Karpas-422 (cell line): Measurements from ENCODE around the gene UGT3A1. TPM values are rescaled to one million over a fixed set of nuclear protein-coding genes. Genes with fewer than 3 reads are reported as not detected.

Source experiments
- DNase-seq: peaks from one replicate; pipeline ENCODE4 v3.0.0-alpha.2; 2015
- H2AFZ ChIP-seq: fragments of 200-600 bp; sonication (generic); 2 replicates; pipeline ENCODE4 v1.6.1; 2014; ENCODE audit warnings: antibody characterized with exemption, low read length, mixed read lengths
- H3K27ac ChIP-seq: fragments of 200-600 bp; sonication (generic); 2 replicates; pipeline ENCODE4 v1.5.1; 2014; ENCODE audit warnings: mild to moderate bottlenecking, low read length, moderate library complexity
- H3K27me3 ChIP-seq: fragments of 200-600 bp; sonication (generic); 2 replicates; pipeline ENCODE4 v1.6.1; 2014; ENCODE audit warnings: low read length, mixed read lengths
- H3K36me3 ChIP-seq: fragments of 200-600 bp; sonication (generic); 2 replicates; pipeline ENCODE4 v1.6.1; 2014; ENCODE audit warnings: low read length, mixed read lengths; ENCODE audit not compliant: insufficient read depth
- H3K4me1 ChIP-seq: fragments of 200-600 bp; sonication (generic); 2 replicates; pipeline ENCODE4 v1.6.1; 2014; ENCODE audit warnings: mild to moderate bottlenecking, low read length, mixed read lengths
- H3K4me2 ChIP-seq: fragments of 200-600 bp; sonication (generic); 2 replicates; pipeline ENCODE4 v1.6.1; 2014; ENCODE audit warnings: low read length, low read depth, mild to moderate bottlenecking; ENCODE audit not compliant: poor library complexity, severe bottlenecking
- H3K4me3 ChIP-seq: fragments of 200-600 bp; sonication (generic); 2 replicates; pipeline ENCODE4 v1.5.1; 2014; ENCODE audit warnings: mild to moderate bottlenecking, antibody characterized with exemption, low read length, mixed read lengths
- H3K79me2 ChIP-seq: fragments of 200-600 bp; sonication (generic); 2 replicates; pipeline ENCODE4 v1.6.1; 2014; ENCODE audit warnings: mild to moderate bottlenecking, low read length, mixed read lengths
- H3K9ac ChIP-seq: fragments of 200-600 bp; sonication (generic); 2 replicates; pipeline ENCODE4 v1.6.0; 2014; ENCODE audit warnings: low read length
- H3K9me2 ChIP-seq: fragments of 200-600 bp; sonication (generic), shearing (Covaris generic); replicated peaks from 2 replicates; pipeline ENCODE4 v1.6.0; 2014; ENCODE audit warnings: mild to moderate bottlenecking, low read length, moderate library complexity; ENCODE audit not compliant: insufficient read depth
- H3K9me3 ChIP-seq: fragments of 300-700, 200-600 bp; sonication (generic); 2 replicates; pipeline ENCODE4 v1.6.1; 2014; ENCODE audit warnings: low read length, mixed read lengths
- H4K20me1 ChIP-seq: fragments of 200-600 bp; sonication (generic); 2 replicates; pipeline ENCODE4 v1.6.1; 2014; ENCODE audit warnings: mild to moderate bottlenecking, antibody characterized with exemption, low read length, low read depth; ENCODE audit not compliant: insufficient read depth
- total RNA-seq: library from RNA; depleted of rRNA; stranded (reverse); fragments of >200 nt; shearing (Covaris generic); gene quantifications from 2 replicates; pipeline ENCODE4 v1.2.3, GENCODE V29; 2014; ENCODE audit warnings: low replicate concordance

Gene UGT3A1
- total RNA-seq, 1 experiment from 2014 or later = not detected

DNA sequence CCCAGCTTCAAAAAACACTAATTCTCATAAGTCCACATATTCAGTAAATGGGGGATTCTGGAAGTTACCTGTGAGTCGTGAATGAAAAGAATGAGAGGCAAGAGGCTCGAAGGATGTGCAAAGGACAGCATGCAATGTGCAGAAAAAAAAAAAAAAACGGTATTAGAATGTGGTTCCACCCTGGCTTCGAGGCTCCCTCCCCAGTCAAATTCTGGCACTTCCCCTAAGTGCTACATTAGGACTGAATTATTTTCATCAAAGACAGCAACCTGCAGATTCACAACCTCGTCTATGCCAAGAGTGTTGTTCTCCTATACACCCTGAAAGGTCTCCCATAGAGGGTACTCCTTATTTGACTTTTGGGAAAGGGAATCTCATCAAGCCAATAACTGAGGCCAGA, 69.3 kb downstream of the UGT3A1 start:
- no peaks in the 10 kb centered on the region for H3K4me1 ChIP-seq
- H3K36me3 ChIP-seq = no peaks in the 10 kb centered on the region
- no peak overlapping the region for H3K9ac ChIP-seq
- no peak overlapping the region for H3K4me2 ChIP-seq
- no peak for DNase-seq
- H3K9me3 ChIP-seq = no peaks in the 10 kb centered on the region
- H3K9me2 ChIP-seq = no peaks in the 10 kb centered on the region
- no peaks in the 10 kb centered on the region for H3K27me3 ChIP-seq
- H3K4me3 ChIP-seq = no peak overlapping the region
- no peak overlapping the region for H2AFZ ChIP-seq
- no peak overlapping the region for H3K27ac ChIP-seq
- no peaks in the 10 kb centered on the region for H4K20me1 ChIP-seq
- no peaks in the 10 kb centered on the region for H3K79me2 ChIP-seq

GRCh38 chr5:35920890-35921289, 70.3 kb downstream of the UGT3A1 start:
- H3K27me3 ChIP-seq = no peaks in the 10 kb centered on the region
- no peaks in the 10 kb centered on the region for H3K79me2 ChIP-seq
- no peaks in the 10 kb centered on the region for H3K9me2 ChIP-seq
- no peak overlapping the region for H3K27ac ChIP-seq
- H3K4me3 ChIP-seq = no peak overlapping the region
- no peak overlapping the region for H3K4me2 ChIP-seq
- DNase-seq = no peak
- no peaks in the 10 kb centered on the region for H3K4me1 ChIP-seq
- no peak overlapping the region for H2AFZ ChIP-seq
- no peaks in the 10 kb centered on the region for H4K20me1 ChIP-seq
- no peaks in the 10 kb centered on the region for H3K9me3 ChIP-seq
- H3K9ac ChIP-seq = no peak overlapping the region
- H3K36me3 ChIP-seq = no peaks in the 10 kb centered on the region

DNA sequence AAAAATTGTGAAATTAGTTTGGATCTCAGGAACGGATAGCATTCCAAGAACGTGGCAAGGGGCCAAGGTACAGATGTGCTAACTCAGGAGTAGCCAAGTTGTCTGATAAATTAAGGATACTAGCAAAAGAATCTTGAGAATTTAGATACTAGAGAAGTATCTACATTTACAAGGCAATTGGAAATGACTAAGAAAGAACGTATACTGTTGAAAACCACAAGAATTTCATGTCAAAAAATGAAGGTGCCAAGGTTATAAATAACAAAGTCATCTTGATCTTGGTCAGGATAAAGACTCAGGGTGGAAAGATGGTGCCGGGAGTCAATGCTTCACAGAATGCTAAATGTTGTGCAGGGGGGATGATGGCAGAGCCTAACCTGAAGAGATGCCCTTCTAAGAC, 72.0 kb downstream of the UGT3A1 start:
- Histone ChIP-seq H2AFZ (no peak overlapping the region), H4K20me1 (no peaks in the 10 kb centered on the region), H3K9ac (no peak overlapping the region), H3K9me2 (no peaks in the 10 kb centered on the region), H3K27ac (no peak overlapping the region), H3K4me1 (no peaks in the 10 kb centered on the region), H3K4me2 (no peak overlapping the region), H3K9me3 (no peaks in the 10 kb centered on the region), H3K4me3 (no peak overlapping the region), H3K36me3 (no peaks in the 10 kb centered on the region), H3K79me2 (no peaks in the 10 kb centered on the region), H3K27me3 (no peaks in the 10 kb centered on the region)
- DNase-seq = no peak

GRCh38 chr5:35908814-35909213, 82.4 kb downstream of the UGT3A1 start:
- Histone ChIP-seq H3K9me2 (no peaks in the 10 kb centered on the region), H3K27ac (no peak overlapping the region), H2AFZ (no peak overlapping the region), H3K4me1 (no peaks in the 10 kb centered on the region), H4K20me1 (no peaks in the 10 kb centered on the region), H3K27me3 (no peaks in the 10 kb centered on the region), H3K4me2 (no peak overlapping the region), H3K79me2 (no peaks in the 10 kb centered on the region), H3K9me3 (no peaks in the 10 kb centered on the region), H3K36me3 (no peaks in the 10 kb centered on the region), H3K9ac (no peak overlapping the region), H3K4me3 (no peak overlapping the region)
- no peak for DNase-seq

DNA sequence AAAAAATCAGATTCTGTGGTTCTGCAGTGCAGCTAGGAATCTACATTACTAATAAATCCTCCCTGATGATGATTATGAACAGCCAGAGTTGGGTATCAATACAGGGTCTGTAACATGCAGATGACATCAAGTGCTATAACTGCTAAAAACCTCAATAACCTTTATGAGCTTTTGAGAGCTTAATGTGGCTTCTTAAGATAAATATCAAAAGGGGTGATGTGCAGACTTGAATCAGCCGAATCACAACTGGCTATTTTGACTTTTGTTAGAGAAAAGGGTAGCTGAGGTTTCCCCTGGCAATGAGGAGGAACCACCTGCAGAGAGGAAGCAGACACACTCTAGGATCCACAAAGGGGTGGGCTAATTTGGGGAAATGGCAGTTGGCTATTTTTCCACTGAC, 83.0 kb downstream of the UGT3A1 start:
- no peak overlapping the region for H3K4me3 ChIP-seq
- no peak for DNase-seq
- no peaks in the 10 kb centered on the region for H3K79me2 ChIP-seq
- no peak overlapping the region for H2AFZ ChIP-seq
- H3K9ac ChIP-seq = no peak overlapping the region
- no peaks in the 10 kb centered on the region for H3K4me1 ChIP-seq
- no peaks in the 10 kb centered on the region for H3K27me3 ChIP-seq
- no peaks in the 10 kb centered on the region for H3K9me3 ChIP-seq
- no peak overlapping the region for H3K27ac ChIP-seq
- H4K20me1 ChIP-seq = no peaks in the 10 kb centered on the region
- no peaks in the 10 kb centered on the region for H3K36me3 ChIP-seq
- H3K9me2 ChIP-seq = no peaks in the 10 kb centered on the region
- no peak overlapping the region for H3K4me2 ChIP-seq

DNA sequence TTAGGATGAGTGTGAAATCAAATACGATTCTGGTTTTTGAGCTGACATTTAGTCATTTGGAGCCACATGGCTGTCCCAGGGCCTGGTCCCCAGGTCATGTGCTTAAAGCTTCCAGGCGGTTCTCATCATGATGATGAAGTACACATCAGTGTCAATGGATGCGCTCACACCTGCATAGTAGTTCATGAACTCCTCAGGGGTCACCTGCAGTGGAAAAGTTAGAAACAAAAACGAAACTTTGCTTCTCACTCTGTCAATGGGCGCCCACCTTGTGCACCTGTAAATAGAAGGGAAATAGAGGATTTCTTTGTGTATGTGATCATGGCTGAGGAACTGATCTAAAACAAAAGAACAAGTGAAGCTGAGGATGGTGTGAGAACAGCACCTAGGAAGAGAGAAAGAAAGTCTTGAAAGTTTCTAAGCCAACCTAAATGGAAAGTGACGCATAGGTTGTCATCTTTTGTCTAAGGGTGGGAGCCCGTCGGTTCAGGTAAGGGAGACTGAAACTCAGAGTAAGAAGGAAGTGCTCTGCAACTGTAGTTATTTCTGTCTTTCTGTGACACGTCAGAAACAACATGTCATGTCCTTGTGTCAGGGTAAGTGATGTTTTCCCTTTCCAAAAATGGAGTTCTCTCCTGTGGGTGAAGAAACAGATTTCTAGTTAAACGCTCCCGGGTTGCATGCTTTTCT, 86.6 kb downstream of the UGT3A1 start:
- Histone ChIP-seq H2AFZ (no peak overlapping the region), H3K4me1 (no peaks in the 10 kb centered on the region), H3K27ac (no peak overlapping the region)

GRCh38 chr5:35903631-35904203, 87.5 kb downstream of the UGT3A1 start:
- Histone ChIP-seq H3K9ac (no peak overlapping the region), H4K20me1 (no peaks in the 10 kb centered on the region), H3K9me3 (no peaks in the 10 kb centered on the region), H2AFZ (no peak overlapping the region), H3K27ac (no peak overlapping the region), H3K4me3 (no peak overlapping the region), H3K27me3 (no peaks in the 10 kb centered on the region), H3K36me3 (no peaks in the 10 kb centered on the region), H3K4me2 (no peak overlapping the region), H3K4me1 (no peaks in the 10 kb centered on the region), H3K9me2 (no peaks in the 10 kb centered on the region), H3K79me2 (no peaks in the 10 kb centered on the region)
- no peak for DNase-seq

More for the DNA sequence above, 86.6 kb downstream of the UGT3A1 start:
- no peaks in the 10 kb centered on the region for H3K27me3 ChIP-seq
- H3K36me3 ChIP-seq = no peaks in the 10 kb centered on the region
- H3K4me3 ChIP-seq = no peak overlapping the region
- H3K9ac ChIP-seq = no peak overlapping the region
- H3K4me2 ChIP-seq = no peak overlapping the region
- no peak for DNase-seq
- no peaks in the 10 kb centered on the region for H3K9me3 ChIP-seq
- H4K20me1 ChIP-seq = no peaks in the 10 kb centered on the region
- no peaks in the 10 kb centered on the region for H3K9me2 ChIP-seq
- no peaks in the 10 kb centered on the region for H3K79me2 ChIP-seq

- H3K79me2 ChIP-seq = no peaks in the 10 kb centered on the region
- H3K4me1 ChIP-seq = no peaks in the 10 kb centered on the region
- H3K4me2 ChIP-seq = no peak overlapping the region
- no peaks in the 10 kb centered on the region for H3K36me3 ChIP-seq
- H2AFZ ChIP-seq = no peak overlapping the region
- H3K4me3 ChIP-seq = no peak overlapping the region
- DNase-seq = no peak
- no peaks in the 10 kb centered on the region for H3K9me3 ChIP-seq
- H3K27ac ChIP-seq = no peak overlapping the region
- no peak overlapping the region for H3K9ac ChIP-seq
- no peaks in the 10 kb centered on the region for H3K9me2 ChIP-seq
- H3K27me3 ChIP-seq = no peaks in the 10 kb centered on the region
- no peaks in the 10 kb centered on the region for H4K20me1 ChIP-seq
These were observed 89.0 kb downstream of the UGT3A1 start for GRCh38 chr5:35902046-35902672.
